Omental fat pad (tissue), 4 donors: ENCODE measurements around the gene FOXO3. TPM values are rescaled to one million over a fixed set of nuclear protein-coding genes. Genes with fewer than 3 reads are reported as not detected.

Experiments used
- ATAC-seq: fragments of 150-250 bp; one replicate; pipeline ENCODE4 v1.9.1; 2016; ENCODE audit warnings: mild to moderate bottlenecking, moderate library complexity; ENCODE audit not compliant: low FRiP score
- DNase-seq: peaks from one replicate; pipeline ENCODE4 v3.0.0-alpha.2; 2019; ENCODE audit warnings: low spot score
- CTCF ChIP-seq, 3 donors: fragments of 450-650 bp; IDR thresholded peaks; one replicate each; pipeline ENCODE4 v1.5.1; 2016 to 2017; ENCODE audit warnings: antibody characterized with exemption in 3 of 3, mild to moderate bottlenecking in 3 of 3, moderate library complexity in 2 of 3
- total RNA-seq, 4 donors: library from RNA; depleted of rRNA; stranded (reverse); fragments of >200 nt; gene quantifications; one replicate each; pipeline ENCODE4 v1.1.0, GENCODE V29; 2016

Gene FOXO3
- total RNA-seq, 4 donors from 2014 or later: 92.9 to 129 (median 113) TPM

- DNase-seq (no peak), ATAC-seq (no peak)
- TF ChIP-seq CTCF (IDR thresholded peaks at IDR 0.05): no peak
Measured at GRCh38 chr6:108561742-108562502, 1.2 kb downstream of the FOXO3 start.

DNA sequence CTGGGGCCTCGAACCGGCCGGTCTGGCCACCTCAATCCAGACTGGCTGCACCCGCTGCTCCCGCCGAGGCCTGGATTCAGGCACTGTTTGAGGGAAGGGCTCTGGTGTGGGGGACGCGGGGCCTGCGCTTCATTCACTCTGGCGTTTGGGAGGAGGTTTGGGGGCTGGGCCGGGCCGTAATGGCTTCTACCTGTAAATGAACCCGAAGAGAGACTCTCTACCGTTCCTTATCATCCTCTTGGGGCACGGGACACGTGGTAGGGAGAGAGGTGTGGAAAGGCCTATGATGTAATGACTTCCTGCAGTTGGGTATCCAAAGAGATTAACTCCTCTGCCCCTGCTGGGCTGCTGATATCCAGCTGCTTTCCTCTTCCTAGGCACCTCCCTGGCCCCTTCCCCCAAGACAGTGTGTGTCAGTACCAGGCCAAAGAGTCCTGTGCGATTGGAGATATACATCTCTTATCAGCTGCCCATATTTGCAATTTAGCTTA lies 1.8 kb downstream of the FOXO3 start:
- DNase-seq (no peak), ATAC-seq (peak; percentile 0)
- TF ChIP-seq CTCF (IDR thresholded peaks at IDR 0.05): no peak

GRCh38 chr6:108563292-108563691 lies 2.6 kb downstream of the FOXO3 start:
- DNase-seq (no peak), ATAC-seq (no peak)
- TF ChIP-seq CTCF (IDR thresholded peaks at IDR 0.05): no peak

- DNase-seq (no peak), ATAC-seq (no peak)
- TF ChIP-seq CTCF (IDR thresholded peaks at IDR 0.05): no peak
Measured at GRCh38 chr6:108564178-108564577, 3.5 kb downstream of the FOXO3 start.

- ATAC-seq (peak; percentile 2), DNase-seq (no peak)
- no peak for TF ChIP-seq CTCF (IDR thresholded peaks at IDR 0.05)
Measured at GRCh38 chr6:108565091-108565766, 4.5 kb downstream of the FOXO3 start.

DNA sequence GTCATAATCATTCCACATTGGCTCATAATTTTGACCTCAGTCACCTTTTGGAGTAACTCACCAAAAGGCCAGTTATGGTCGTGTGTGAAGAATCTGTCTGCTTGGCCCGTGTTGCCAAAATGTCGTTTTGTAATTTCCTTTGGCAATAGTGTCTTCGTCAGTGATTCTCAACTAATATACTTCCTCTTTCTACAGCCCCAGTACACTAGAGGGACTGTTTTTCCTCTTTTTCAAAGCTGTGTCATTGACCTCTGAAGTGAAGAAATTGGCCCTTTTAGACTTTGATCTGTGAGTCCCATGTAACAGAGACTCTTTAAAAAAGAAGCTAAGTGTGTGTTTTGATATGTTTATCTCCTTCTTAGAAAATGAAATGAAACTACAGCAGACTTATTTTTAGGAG lies 5.2 kb downstream of the FOXO3 start:
- no peak for TF ChIP-seq CTCF (IDR thresholded peaks at IDR 0.05)
- peak; percentile 65 for ATAC-seq
- DNase-seq: no peak
